ENCODE results near the gene FTO. TPM values are rescaled to one million over a fixed set of nuclear protein-coding genes. Genes with fewer than 3 reads are reported as not detected.

FTO gene
- total and polyA plus RNA-seq, 2 of the 8 experiments (the other 6 are each of a cell fraction or from before 2014, with no cell fraction given), result 34.5 to 59.8 TPM

- Histone ChIP-seq H3K79me1 (ENCODE audit: low read depth, low read length) (no peaks in the 10 kb centered on the region), H2BK120ac (replicated peaks; ENCODE audit: low read depth, low read length) (no peak overlapping the region), H3K18ac (ENCODE audit: extremely low read depth, low read length) (no peak overlapping the region), H2AK5ac (ENCODE audit: low read depth, low read length) (no peak overlapping the region), H3K9ac (replicated peaks in 1 of 4; ENCODE audit: extremely low read depth in 1 of 4, low read depth in 3 of 4, low read length in 3 of 4) (no peak overlapping the region), H4K8ac (ENCODE audit: extremely low read depth, insufficient read depth, low read length) (no peak overlapping the region), H2BK15ac (ENCODE audit: low read length) (no peak overlapping the region), H3K4me1 (replicated peaks in 1 of 4; ENCODE audit: control insufficient read depth in 3 of 4, insufficient read depth in 4 of 4, low read length in 3 of 4) (no peaks in the 10 kb centered on the region), H3K4me2 (ENCODE audit: insufficient read depth in 1 of 2, low read depth in 2 of 2, low read length in 2 of 2) (no peak overlapping the region), H4K5ac (ENCODE audit: insufficient read length, low read depth, low read length) (no peak overlapping the region), H3K36me3 (ENCODE audit: control insufficient read depth in 2 of 4, insufficient read depth in 4 of 4, low read length in 3 of 4) (no peaks in the 10 kb centered on the region; a peak in 1 of 8 replicates), H4K91ac (replicated peaks; ENCODE audit: insufficient read length, low read length) (no peak overlapping the region), H2BK12ac (ENCODE audit: low read depth, low read length) (no peak overlapping the region), H3K9me3 (ENCODE audit: insufficient read depth in 2 of 2, low read depth in 1 of 2, low read length in 1 of 2) (no peaks in the 10 kb centered on the region), H2AFZ (ENCODE audit: low read length) (no peak overlapping the region), H3K27ac (ENCODE audit: low read depth, low read length) (no peak overlapping the region), H3K27me3 (replicated peaks in 1 of 4; ENCODE audit: control insufficient read depth in 3 of 4, extremely low read depth in 1 of 4, insufficient read depth in 3 of 4, low read length in 3 of 4) (no peaks in the 10 kb centered on the region), H3K23me2 (ENCODE audit: low read depth, low read length) (no peaks in the 10 kb centered on the region), H3K79me2 (ENCODE audit: control insufficient read depth in 1 of 2, insufficient read depth in 2 of 2, low read length in 2 of 2) (no peaks in the 10 kb centered on the region), H3K4me3 (ENCODE audit: extremely low read depth in 1 of 4, insufficient read depth in 2 of 4, low read depth in 3 of 4, low read length in 4 of 4) (no peak overlapping the region), H2BK5ac (ENCODE audit: low read depth, low read length) (no peak overlapping the region), H4K20me1 (replicated peaks in 1 of 2; ENCODE audit: control insufficient read depth in 1 of 2, insufficient read depth in 2 of 2, low read length in 2 of 2) (no peaks in the 10 kb centered on the region), H3K23ac (ENCODE audit: insufficient read length) (no peak overlapping the region), H3K14ac (ENCODE audit: insufficient read length) (no peak overlapping the region), H2BK20ac (ENCODE audit: low read length) (no peak overlapping the region), H3K4ac (replicated peaks; ENCODE audit: insufficient read length, low read depth, low read length) (no peak overlapping the region), H3K56ac (replicated peaks; ENCODE audit: insufficient read length, low read depth, low read length) (no peak overlapping the region)
- FAIRE-seq (no peak), DNase-seq (ENCODE audit: low read depth in 1 of 2, low spot score in 2 of 2) (no peak)
- ChIA-PET CTCF (ENCODE audit: partially characterized antibody) (interaction anchor here (0.7 to 1.0 kb wide), 4 partner anchors 12 to 276 kb away, joined by 3 to 4 read pairs (median 4); no protein-coding TSS in a partner anchor), POLR2A (ENCODE audit: partially characterized antibody) (no interaction called here)
- 82% methylated on average over 8 of the region's 8 CpGs; no CpG with 5 or more reads in 1 of the 2 experiments for WGBS, 2 experiments (ENCODE audit: extremely low coverage in 1 of 2, insufficient coverage in 1 of 2, insufficient read length in 1 of 2, insufficient replicate concordance in 2 of 2, low coverage in 1 of 2, low lambda C conversion rate in 2 of 2, missing lambda C conversion rate in 1 of 2)
- no peak for TF ChIP-seq GABPA (IDR thresholded peaks at IDR 0.05; ENCODE audit: borderline replicate concordance, insufficient read depth, low read length)
- TF ChIP-seq PHF8 (conservative IDR thresholded peaks at IDR 0.05; ENCODE audit: low read depth, low read length), result no peak
- no peak for TF ChIP-seq KDM4A (IDR thresholded peaks at IDR 0.05; ENCODE audit: low read depth, low read length, severe bottlenecking)
- no peak for TF ChIP-seq NRF1 (IDR thresholded peaks at IDR 0.05; ENCODE audit: low read depth, low read length)
- TF ChIP-seq CREB1 (IDR thresholded peaks at IDR 0.05), result no peak
- TF ChIP-seq TAF1 (IDR thresholded peaks at IDR 0.05; ENCODE audit: low read depth, low read length), result no peak
- no peak for TF ChIP-seq TAF7 (optimal IDR thresholded peaks at IDR 0.05; ENCODE audit: borderline replicate concordance, low read depth, low read length)
- TF ChIP-seq E2F6 (IDR thresholded peaks at IDR 0.05), result no peak
- no peak for TF ChIP-seq EP300 (IDR thresholded peaks at IDR 0.05; ENCODE audit: borderline replicate concordance in 1 of 2, low read depth in 2 of 2, low read length in 2 of 2)
- TF ChIP-seq CBX8 (IDR thresholded peaks at IDR 0.05; ENCODE audit: borderline replicate concordance, low read depth, low read length), result no peak
- no peak for TF ChIP-seq NANOG (IDR thresholded peaks at IDR 0.05; ENCODE audit: insufficient read depth, low read depth, low read length, poor library complexity, severe bottlenecking)
Observed at GRCh38 chr16:54165912-54166865, 462.2 kb downstream of the FTO start.

All from H1 (cell line).